Endodermal cell (in vitro differentiated cells): ENCODE measurements around the gene LTB4R2. TPM values are rescaled to one million over a fixed set of nuclear protein-coding genes. Genes with fewer than 3 reads are reported as not detected.
A peak's percentile ranks its signal among the peaks of the same experiment; 100 is the strongest.
"Not testable (repeated sequence)": the region's sequence is repeated elsewhere in the genome, so short reads cannot be mapped to it uniquely, and the experiment has no call there.

Source experiments
- DNase-seq: peaks from one replicate; pipeline ENCODE4 v3.0.0-alpha.2; 2017
- H3K27ac ChIP-seq: 2 replicates; pipeline ENCODE4 v1.5.1; 2013; ENCODE audit warnings: mild to moderate bottlenecking, low read depth, low read length, moderate library complexity
- H3K27me3 ChIP-seq: 2 replicates; pipeline ENCODE4 v1.6.1; 2013; ENCODE audit warnings: mild to moderate bottlenecking, low read length, moderate library complexity; ENCODE audit not compliant: insufficient read depth, control insufficient read depth, poor library complexity, severe bottlenecking
- H3K36me3 ChIP-seq: 2 replicates; pipeline ENCODE4 v1.7.0; 2013; ENCODE audit warnings: mild to moderate bottlenecking, low read length, moderate library complexity; ENCODE audit not compliant: control insufficient read depth, insufficient read depth
- H3K4me1 ChIP-seq: one replicate; pipeline ENCODE4 v1.7.0; 2013; ENCODE audit warnings: low read length; ENCODE audit not compliant: control insufficient read depth, insufficient read depth
- H3K4me3 ChIP-seq: 2 replicates; pipeline ENCODE4 v1.5.1; 2013; ENCODE audit warnings: mild to moderate bottlenecking, low read length, moderate library complexity
- H3K9ac ChIP-seq: 2 replicates; pipeline ENCODE4 v1.6.1; 2013; ENCODE audit warnings: mild to moderate bottlenecking, low read length, moderate library complexity; ENCODE audit not compliant: poor library complexity, severe bottlenecking; ENCODE audit errors: extremely low read depth
- H3K9me3 ChIP-seq: 2 replicates; pipeline ENCODE4 v1.6.1; 2013; ENCODE audit warnings: mild to moderate bottlenecking, low read length, moderate library complexity; ENCODE audit not compliant: control insufficient read depth
- H3K27ac Mint-ChIP-seq: 2 replicates; pipeline ENCODE4 v1.8.0; 2020; ENCODE audit warnings: mixed read lengths
- H3K27me3 Mint-ChIP-seq: 2 replicates; pipeline ENCODE4 v1.8.0; 2021; ENCODE audit warnings: mild to moderate bottlenecking, mixed read lengths; ENCODE audit not compliant: insufficient read depth
- H3K36me3 Mint-ChIP-seq: 2 replicates; pipeline ENCODE4 v1.8.0; 2020; ENCODE audit warnings: low read depth, mixed read lengths
- H3K4me1 Mint-ChIP-seq: 2 replicates; pipeline ENCODE4 v1.8.0; 2020; ENCODE audit warnings: mixed read lengths
- H3K4me3 Mint-ChIP-seq: 2 replicates; pipeline ENCODE4 v1.8.0; 2020; ENCODE audit warnings: mild to moderate bottlenecking, moderate library complexity, mixed read lengths
- H3K9me3 Mint-ChIP-seq: 2 replicates; pipeline ENCODE4 v1.8.0; 2020; ENCODE audit warnings: mild to moderate bottlenecking, mixed read lengths
- WGBS, 2 experiments: methylation state at CpG; one replicate each; pipeline versions ENCODE4 v1.1.5 to v1.1.7; 2013; ENCODE audit warnings: missing lambda C conversion rate in 2 of 2, mixed read lengths in 1 of 2; ENCODE audit not compliant: insufficient coverage in 1 of 2, insufficient read length in 1 of 2; 5-methylcytosine and 5-hydroxymethylcytosine counted together
- total RNA-seq, 2 donors: library from RNA; stranded (reverse); fragmentation: NEBNext Ultra II Directional in 1 of 2; extraction: Animal tissue kit (Norgen Biotek cat#: 25700) in 1 of 2; gene quantifications; 2 replicates in 1 of 2; 3 replicates in 1 of 2; pipeline ENCODE4 v1.2.1, GENCODE V29; 2021
- TF ChIP-seq, protein P1 (sequence below): fragments of 200-600 bp; sonication (generic); conservative IDR thresholded peaks from 2 replicates; pipeline ENCODE4 v1.5.0; 2021; ENCODE audit warnings: antibody characterized with exemption, mild to moderate bottlenecking

The LTB4R2 gene
- total RNA-seq, 2 donors from 2014 or later = 7.4 to 9.5 TPM

DNA sequence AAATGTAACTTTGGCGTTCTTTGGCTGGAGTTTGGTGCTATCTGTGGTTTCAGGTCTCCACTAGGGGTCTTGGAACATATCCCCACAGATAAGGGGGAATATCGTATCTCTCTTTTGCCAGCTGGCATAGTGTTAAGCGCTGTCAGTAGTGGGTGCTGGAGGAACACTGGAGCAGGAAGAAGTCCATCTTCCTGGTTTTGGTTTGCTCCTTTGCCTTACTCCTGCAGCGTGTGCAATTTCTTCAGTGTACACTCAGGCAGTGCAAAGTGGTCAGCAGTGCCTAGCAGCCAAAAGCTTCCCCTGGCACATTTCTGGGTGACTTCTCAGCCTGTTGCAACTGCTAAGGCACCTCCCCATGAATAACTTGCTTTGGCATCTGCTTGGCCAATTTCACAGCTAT, 41.6 kb downstream of the LTB4R2 start:
- no peak overlapping the region for H3K4me3 ChIP-seq
- no peaks in the 10 kb centered on the region for H3K9me3 ChIP-seq
- no peaks in the 10 kb centered on the region for H3K36me3 Mint-ChIP-seq
- WGBS, 2 experiments = 4 to 39% methylated on average over 2 to 4 of the region's 4 CpGs
- H3K27me3 ChIP-seq = peaks cover 63% of the 10 kb centered on the region
- no peak overlapping the region for H3K4me3 Mint-ChIP-seq
- no peaks in the 10 kb centered on the region for H3K9me3 Mint-ChIP-seq
- no peaks in the 10 kb centered on the region for H3K36me3 ChIP-seq
- H3K9ac ChIP-seq = no peak overlapping the region
- H3K4me1 Mint-ChIP-seq = no peaks in the 10 kb centered on the region
- DNase-seq = peak; percentile 28
- no peaks in the 10 kb centered on the region for H3K4me1 ChIP-seq
- H3K27ac ChIP-seq = no peak overlapping the region
- no peak overlapping the region for H3K27ac Mint-ChIP-seq
- TF ChIP-seq, protein P1, sequence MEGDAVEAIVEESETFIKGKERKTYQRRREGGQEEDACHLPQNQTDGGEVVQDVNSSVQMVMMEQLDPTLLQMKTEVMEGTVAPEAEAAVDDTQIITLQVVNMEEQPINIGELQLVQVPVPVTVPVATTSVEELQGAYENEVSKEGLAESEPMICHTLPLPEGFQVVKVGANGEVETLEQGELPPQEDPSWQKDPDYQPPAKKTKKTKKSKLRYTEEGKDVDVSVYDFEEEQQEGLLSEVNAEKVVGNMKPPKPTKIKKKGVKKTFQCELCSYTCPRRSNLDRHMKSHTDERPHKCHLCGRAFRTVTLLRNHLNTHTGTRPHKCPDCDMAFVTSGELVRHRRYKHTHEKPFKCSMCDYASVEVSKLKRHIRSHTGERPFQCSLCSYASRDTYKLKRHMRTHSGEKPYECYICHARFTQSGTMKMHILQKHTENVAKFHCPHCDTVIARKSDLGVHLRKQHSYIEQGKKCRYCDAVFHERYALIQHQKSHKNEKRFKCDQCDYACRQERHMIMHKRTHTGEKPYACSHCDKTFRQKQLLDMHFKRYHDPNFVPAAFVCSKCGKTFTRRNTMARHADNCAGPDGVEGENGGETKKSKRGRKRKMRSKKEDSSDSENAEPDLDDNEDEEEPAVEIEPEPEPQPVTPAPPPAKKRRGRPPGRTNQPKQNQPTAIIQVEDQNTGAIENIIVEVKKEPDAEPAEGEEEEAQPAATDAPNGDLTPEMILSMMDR = peak; percentile 38
- H3K27me3 Mint-ChIP-seq = peaks cover 80% of the 10 kb centered on the region

DNA sequence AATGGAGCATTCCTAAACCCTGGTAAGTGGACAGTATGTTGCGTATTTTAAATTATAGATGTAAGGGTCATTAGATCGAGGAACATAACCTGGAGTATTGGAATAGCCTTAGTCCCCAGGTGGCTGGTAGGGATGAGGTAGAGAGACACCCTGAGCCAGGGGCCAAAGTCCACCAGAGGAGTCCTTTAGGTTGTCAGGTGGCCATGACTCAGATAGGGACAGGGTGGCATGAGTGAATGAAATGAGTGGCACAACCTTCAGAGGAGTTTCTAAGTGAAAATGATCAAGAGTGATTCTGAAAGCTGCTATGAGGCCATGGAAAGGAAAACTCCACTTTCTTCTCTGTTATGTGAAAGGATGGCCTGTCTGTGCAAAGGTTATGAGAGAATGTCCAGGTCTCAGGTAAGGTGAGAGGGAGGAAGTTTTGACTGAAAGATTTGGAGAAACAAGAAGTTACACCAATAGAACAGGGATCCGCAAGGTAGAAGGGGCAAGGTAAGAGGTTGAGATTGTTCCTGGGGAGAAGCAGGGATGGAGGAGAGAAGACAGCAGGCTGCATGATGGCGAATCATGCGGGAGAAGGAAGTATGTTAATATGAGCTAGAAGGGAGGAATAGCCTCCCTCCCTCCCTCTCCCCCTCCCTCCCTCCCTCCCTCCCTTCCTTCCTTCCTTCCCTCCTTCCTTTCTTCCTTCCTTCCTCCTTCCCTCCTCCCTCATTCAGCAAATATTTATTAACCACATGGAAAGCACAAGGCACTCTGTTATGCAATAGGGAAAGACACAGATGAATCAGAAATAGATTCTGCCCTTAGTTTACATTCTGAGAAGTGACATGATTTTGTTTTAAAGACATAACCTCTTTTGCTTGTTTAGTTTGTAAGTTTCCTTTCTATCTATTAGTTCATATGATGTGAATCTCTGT, 43.9 kb downstream of the LTB4R2 start:
- Mint-ChIP-seq H3K9me3 (no peaks in the 10 kb centered on the region), H3K36me3 (no peaks in the 10 kb centered on the region), H3K4me3 (no peak overlapping the region), H3K4me1 (no peaks in the 10 kb centered on the region), H3K27ac (no peak overlapping the region), H3K27me3 (peaks cover 77% of the 10 kb centered on the region)
- H3K9ac ChIP-seq = no peak overlapping the region
- DNase-seq = peak; percentile 13
- TF ChIP-seq, protein P1 = no peak
- H3K27me3 ChIP-seq = peaks cover 63% of the 10 kb centered on the region
- WGBS, 2 experiments = 92 to 100% methylated on average over 3 of the region's 5 CpGs
- H3K27ac ChIP-seq = no peak overlapping the region
- no peaks in the 10 kb centered on the region for H3K9me3 ChIP-seq
- no peak overlapping the region for H3K4me3 ChIP-seq
- no peaks in the 10 kb centered on the region for H3K4me1 ChIP-seq
- H3K36me3 ChIP-seq = no peaks in the 10 kb centered on the region

GRCh38 chr14:24354482-24354825, 44.5 kb downstream of the LTB4R2 start:
- H3K36me3 Mint-ChIP-seq, H3K9me3 Mint-ChIP-seq, H3K9me3 ChIP-seq, DNase-seq, H3K4me1 Mint-ChIP-seq, H3K36me3 ChIP-seq, H3K27ac Mint-ChIP-seq, H3K27ac ChIP-seq, H3K4me1 ChIP-seq, H3K4me3 Mint-ChIP-seq, H3K4me3 ChIP-seq, H3K9ac ChIP-seq: not testable (repeated sequence)
- peaks cover 74% of the 10 kb centered on the region for H3K27me3 Mint-ChIP-seq
- H3K27me3 ChIP-seq = peaks cover 56% of the 10 kb centered on the region
- WGBS, 2 experiments = 87% methylated on average over 3 of the region's 3 CpGs; no CpG with 5 or more reads in 1 of the 2 experiments
